ENCODE data around the gene GNG13.

The GNG13 gene

GRCh38 chr16:815861-816260, 15.3 kb upstream of the GNG13 start:
- in situ Hi-C loops (cut with MboI; ENCODE audit: low sequenced_read_pairs): no loop called here

- in situ Hi-C loops (cut with MboI; ENCODE audit: low sequenced_read_pairs): no loop called here
Measured at GRCh38 chr16:814974-815373, 14.4 kb upstream of the GNG13 start.

DNA sequence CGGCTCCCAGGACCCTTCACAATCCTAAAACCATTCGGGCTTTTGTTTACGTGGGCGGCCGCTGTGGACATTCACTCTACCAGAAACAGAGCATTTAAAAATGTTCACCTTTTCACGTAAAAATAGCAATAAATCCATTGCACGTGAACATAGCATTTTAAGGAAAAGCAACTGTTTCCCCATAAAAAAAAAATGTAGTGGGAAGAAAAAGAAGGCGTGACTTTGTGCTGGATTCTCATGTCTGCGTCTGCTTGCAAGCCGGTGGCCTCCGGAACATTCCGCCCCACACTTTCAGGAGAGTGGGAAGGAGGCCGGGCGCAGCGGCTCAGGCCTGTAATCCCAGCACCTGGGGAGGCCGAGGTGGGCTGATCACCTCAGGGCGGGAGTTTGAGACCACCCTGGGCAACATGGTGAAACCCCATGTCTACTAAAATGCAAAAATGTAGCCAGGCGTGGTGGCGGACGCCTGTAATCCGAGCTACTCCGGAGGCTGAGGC, 13.4 kb upstream of the GNG13 start:
- in situ Hi-C loops (cut with MboI; ENCODE audit: low sequenced_read_pairs): no loop called here

GRCh38 chr16:813204-813915, 12.8 kb upstream of the GNG13 start:
- in situ Hi-C loops (cut with MboI; ENCODE audit: low sequenced_read_pairs): no loop called here

- in situ Hi-C loops (cut with MboI; ENCODE audit: low sequenced_read_pairs): no loop called here
Measured at GRCh38 chr16:808085-808386, 7.5 kb upstream of the GNG13 start.

GRCh38 chr16:807347-808084, 7.0 kb upstream of the GNG13 start:
- in situ Hi-C loops (cut with MboI; ENCODE audit: low sequenced_read_pairs): no loop called here

- in situ Hi-C loops (cut with MboI; ENCODE audit: low sequenced_read_pairs): no loop called here
Measured at GRCh38 chr16:805474-805873, 4.9 kb upstream of the GNG13 start.

- in situ Hi-C loops (cut with MboI; ENCODE audit: low sequenced_read_pairs): no loop called here
Measured at GRCh38 chr16:804193-805048, 3.9 kb upstream of the GNG13 start.

- in situ Hi-C loops (cut with MboI; ENCODE audit: low sequenced_read_pairs): no loop called here
Measured at GRCh38 chr16:803754-804080, 3.2 kb upstream of the GNG13 start.

GRCh38 chr16:802914-803753, 2.6 kb upstream of the GNG13 start:
- in situ Hi-C loops (cut with MboI; ENCODE audit: low sequenced_read_pairs): no loop called here

DNA sequence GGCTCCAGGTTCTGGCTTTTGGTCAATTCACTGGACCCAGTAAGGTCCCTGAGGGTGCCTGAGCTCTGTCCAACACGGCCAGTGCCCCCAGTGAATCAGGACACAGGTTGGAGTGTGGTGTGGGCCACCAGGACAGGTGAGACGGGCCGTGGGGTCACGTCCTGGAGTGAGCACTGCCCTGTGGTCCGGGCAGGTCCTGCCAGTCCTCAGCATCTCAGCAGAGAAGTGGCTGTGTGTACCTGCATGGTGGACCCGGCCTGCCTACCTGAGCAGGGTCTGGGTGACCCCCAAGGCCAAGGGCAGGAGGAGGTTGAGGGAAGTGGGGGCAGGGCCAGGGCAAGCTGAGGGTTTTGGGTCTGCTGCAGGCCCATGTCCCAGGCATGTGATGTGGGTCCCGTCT, 1.9 kb upstream of the GNG13 start:
- in situ Hi-C loops (cut with MboI; ENCODE audit: low sequenced_read_pairs): no loop called here

GRCh38 chr16:801584-802363, 1.2 kb upstream of the GNG13 start:
- in situ Hi-C loops (cut with MboI; ENCODE audit: low sequenced_read_pairs): no loop called here

DNA sequence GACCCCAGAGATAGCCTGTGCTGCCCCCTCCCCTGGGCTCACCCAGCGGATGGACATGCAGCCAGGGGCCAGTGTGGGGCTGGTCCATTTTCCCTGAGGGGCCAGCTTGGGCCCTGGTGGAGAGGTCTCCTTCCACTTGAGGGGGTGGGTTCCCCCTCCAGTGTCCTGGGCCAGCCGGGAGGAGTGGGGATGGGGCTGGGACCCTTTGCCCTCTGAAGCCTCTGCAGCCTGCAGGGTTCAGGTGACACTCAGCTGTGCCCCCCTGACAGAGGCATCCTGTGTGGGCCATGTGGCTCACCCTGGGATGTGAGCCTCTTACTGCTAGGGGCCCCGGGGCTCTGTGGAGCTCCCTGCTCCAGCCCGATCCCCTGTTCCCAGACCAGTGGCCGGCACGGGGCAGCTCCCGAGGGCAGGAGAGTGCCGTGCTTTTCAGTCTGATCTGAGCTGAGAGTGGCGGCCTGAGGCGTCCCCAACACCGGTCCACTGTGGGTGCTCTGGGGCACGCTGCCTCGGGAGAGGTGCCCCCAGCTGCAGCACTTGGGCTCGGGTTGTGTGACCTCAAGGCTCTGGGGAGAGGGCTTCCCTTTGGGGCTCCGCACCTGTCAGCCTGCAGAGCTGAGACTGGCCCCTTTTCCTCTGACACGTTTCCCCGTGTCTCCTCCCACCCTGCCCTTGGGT, 439 bp upstream of the GNG13 start:
- in situ Hi-C loops (cut with MboI; ENCODE audit: low sequenced_read_pairs): no loop called here

GRCh38 chr16:799111-799947, 1.2 kb downstream of the GNG13 start:
- in situ Hi-C loops (cut with MboI; ENCODE audit: low sequenced_read_pairs): no loop called here

DNA sequence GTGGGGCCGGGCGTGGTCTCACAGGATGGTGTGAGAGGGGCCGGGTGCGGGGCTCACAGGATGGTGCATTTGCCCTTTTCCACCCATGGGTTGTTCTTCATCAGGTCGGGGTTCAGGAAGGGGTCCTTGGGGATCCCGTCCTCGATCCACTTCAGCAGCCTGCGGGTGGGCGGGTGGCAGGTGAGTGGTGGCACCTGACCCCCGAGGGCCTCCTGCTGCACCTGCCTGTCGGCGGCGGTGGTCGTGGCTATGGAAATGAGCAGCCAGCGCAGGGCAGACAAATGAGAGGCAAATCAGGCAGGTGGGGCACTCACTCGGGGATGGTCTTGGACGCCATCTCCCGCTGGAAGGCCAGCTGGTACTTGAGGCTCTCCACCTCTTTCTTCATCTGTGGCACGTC, 1.9 kb downstream of the GNG13 start:
- in situ Hi-C loops (cut with MboI; ENCODE audit: low sequenced_read_pairs): no loop called here

- in situ Hi-C loops (cut with MboI; ENCODE audit: low sequenced_read_pairs): no loop called here
Measured at GRCh38 chr16:797686-798085, 2.8 kb downstream of the GNG13 start.

DNA sequence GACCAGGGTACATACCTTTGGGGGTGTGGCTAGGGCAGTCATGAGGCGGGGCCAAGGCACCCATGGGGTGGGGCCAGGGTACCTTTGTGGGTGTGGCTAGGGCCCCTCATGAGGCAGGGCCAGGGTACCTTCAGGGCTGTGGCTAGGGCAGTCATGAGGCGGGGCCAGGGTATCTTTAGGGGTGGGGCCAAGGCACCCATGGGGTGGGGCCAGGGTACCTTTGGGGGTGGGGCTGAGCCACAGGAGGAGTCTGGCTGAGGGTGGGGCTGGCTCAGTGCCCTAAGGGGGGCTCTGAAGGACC, 3.5 kb downstream of the GNG13 start:
- in situ Hi-C loops (cut with MboI; ENCODE audit: low sequenced_read_pairs): no loop called here

GRCh38 chr16:796296-797119, 4.0 kb downstream of the GNG13 start:
- in situ Hi-C loops (cut with MboI; ENCODE audit: low sequenced_read_pairs): no loop called here
